Thoracic aorta (tissue), 2 donors: ENCODE measurements around the gene GUCY1A1. TPM values are rescaled to one million over a fixed set of nuclear protein-coding genes. Genes with fewer than 3 reads are reported as not detected.

ENCODE experiments used
- ATAC-seq: fragments of 150-250 bp; one replicate; pipeline ENCODE4 v1.8.0; 2017; ENCODE audit warnings: low read depth; ENCODE audit not compliant: insufficient number of reproducible peaks, low FRiP score
- DNase-seq: peaks from one replicate; pipeline ENCODE4 v3.0.0-alpha.2; 2020; ENCODE audit warnings: low spot score
- H3K27ac ChIP-seq, 2 donors: fragments of 200-600 bp; sonication (generic); 1 replicate in 1 of 2; 2 replicates in 1 of 2; pipeline ENCODE4 v1.5.1; 2016; ENCODE audit warnings: mild to moderate bottlenecking in 2 of 2, moderate library complexity in 2 of 2
- H3K27me3 ChIP-seq: fragments of 200-600 bp; sonication (generic); replicated peaks from 2 replicates; pipeline ENCODE4 v1.6.0; 2016; ENCODE audit warnings: mild to moderate bottlenecking; ENCODE audit not compliant: insufficient read depth
- H3K36me3 ChIP-seq: fragments of 200-600 bp; sonication (generic); one replicate; pipeline ENCODE4 v1.5.1; 2016
- H3K4me1 ChIP-seq, 2 donors: fragments of 200-600 bp; sonication (generic); 1 replicate in 1 of 2; 2 replicates in 1 of 2; pipeline versions ENCODE4 v1.5.1 to v1.6.0; 2016; ENCODE audit warnings: low read depth in 2 of 2, mild to moderate bottlenecking in 1 of 2; ENCODE audit not compliant: control insufficient read depth in 1 of 2
- H3K4me3 ChIP-seq: fragments of 200-600 bp; sonication (generic); 2 replicates; pipeline ENCODE4 v1.5.1; 2016; ENCODE audit warnings: mild to moderate bottlenecking
- H3K9me3 ChIP-seq: fragments of 200-600 bp; sonication (generic); 2 replicates; pipeline ENCODE4 v1.5.1; 2016
- total RNA-seq, 2 donors: library from RNA; depleted of rRNA; stranded (reverse); fragments of >200 nt; gene quantifications; one replicate each; pipeline versions ENCODE4 v1.1.0 to v1.2.3, GENCODE V29; 2016
- TF ChIP-seq, protein P1 (sequence below): fragments of 200-600 bp; sonication (generic); IDR thresholded peaks from one replicate; pipeline ENCODE4 v1.5.1; 2019; ENCODE audit warnings: antibody characterized with exemption

GUCY1A1 gene
- total RNA-seq, 2 donors from 2014 or later, result 110 to 135 TPM

DNA sequence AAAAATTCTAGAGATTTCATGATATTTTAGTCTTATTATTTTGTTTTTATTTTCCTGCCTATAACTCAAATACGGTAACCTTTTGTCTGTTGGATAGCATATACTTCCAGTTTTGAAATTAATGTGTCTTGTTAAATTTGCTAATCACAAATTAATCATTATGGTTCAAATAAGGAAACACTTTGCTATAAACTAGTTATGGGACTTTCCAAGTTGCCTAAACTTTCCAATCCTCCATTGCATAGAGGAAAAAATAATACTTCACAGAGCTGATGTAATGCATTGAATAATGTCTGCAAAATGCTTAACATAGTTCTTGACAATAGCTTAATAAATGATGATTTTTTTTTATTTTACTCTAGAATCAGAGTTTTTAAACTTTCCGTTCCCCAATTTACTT lies 96.9 kb downstream of the GUCY1A1 start:
- no peaks in the 10 kb centered on the region for H3K9me3 ChIP-seq
- no peaks in the 10 kb centered on the region for H3K27me3 ChIP-seq
- no peak for ATAC-seq
- H3K4me1 ChIP-seq, result peaks cover 4 to 13% of the 10 kb centered on the region in 2 donors
- TF ChIP-seq, protein P1, sequence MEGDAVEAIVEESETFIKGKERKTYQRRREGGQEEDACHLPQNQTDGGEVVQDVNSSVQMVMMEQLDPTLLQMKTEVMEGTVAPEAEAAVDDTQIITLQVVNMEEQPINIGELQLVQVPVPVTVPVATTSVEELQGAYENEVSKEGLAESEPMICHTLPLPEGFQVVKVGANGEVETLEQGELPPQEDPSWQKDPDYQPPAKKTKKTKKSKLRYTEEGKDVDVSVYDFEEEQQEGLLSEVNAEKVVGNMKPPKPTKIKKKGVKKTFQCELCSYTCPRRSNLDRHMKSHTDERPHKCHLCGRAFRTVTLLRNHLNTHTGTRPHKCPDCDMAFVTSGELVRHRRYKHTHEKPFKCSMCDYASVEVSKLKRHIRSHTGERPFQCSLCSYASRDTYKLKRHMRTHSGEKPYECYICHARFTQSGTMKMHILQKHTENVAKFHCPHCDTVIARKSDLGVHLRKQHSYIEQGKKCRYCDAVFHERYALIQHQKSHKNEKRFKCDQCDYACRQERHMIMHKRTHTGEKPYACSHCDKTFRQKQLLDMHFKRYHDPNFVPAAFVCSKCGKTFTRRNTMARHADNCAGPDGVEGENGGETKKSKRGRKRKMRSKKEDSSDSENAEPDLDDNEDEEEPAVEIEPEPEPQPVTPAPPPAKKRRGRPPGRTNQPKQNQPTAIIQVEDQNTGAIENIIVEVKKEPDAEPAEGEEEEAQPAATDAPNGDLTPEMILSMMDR, result no peak
- no peak for DNase-seq
- no peak overlapping the region for H3K4me3 ChIP-seq
- H3K27ac ChIP-seq, result no peak overlapping the region
- H3K36me3 ChIP-seq, result no peaks in the 10 kb centered on the region

DNA sequence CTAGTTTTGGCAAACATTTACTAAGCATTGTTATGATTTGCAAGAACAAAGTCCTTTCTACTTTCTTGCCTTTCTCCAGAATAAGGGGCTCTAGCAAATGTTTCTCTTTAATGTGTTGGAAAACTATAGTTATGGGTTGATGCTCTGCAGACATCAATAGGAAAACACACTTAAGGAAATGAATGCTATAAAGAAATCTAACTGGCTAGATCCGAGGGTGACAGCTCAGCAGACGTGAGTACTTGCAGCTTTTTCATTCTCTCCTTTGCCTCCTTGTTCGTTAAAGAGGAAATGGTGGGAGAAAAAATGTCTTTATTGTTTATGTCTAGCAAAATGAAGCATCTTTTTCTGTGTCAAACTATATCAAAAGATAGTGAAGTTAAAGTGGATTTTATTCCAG lies 98.5 kb downstream of the GUCY1A1 start:
- no peak overlapping the region for H3K27ac ChIP-seq
- no peaks in the 10 kb centered on the region for H3K36me3 ChIP-seq
- DNase-seq (no peak), ATAC-seq (no peak)
- no peaks in the 10 kb centered on the region for H3K9me3 ChIP-seq
- H3K27me3 ChIP-seq, result no peaks in the 10 kb centered on the region
- peaks cover 4 to 11% of the 10 kb centered on the region in 2 donors for H3K4me1 ChIP-seq
- TF ChIP-seq, protein P1, result no peak
- H3K4me3 ChIP-seq, result no peak overlapping the region

DNA sequence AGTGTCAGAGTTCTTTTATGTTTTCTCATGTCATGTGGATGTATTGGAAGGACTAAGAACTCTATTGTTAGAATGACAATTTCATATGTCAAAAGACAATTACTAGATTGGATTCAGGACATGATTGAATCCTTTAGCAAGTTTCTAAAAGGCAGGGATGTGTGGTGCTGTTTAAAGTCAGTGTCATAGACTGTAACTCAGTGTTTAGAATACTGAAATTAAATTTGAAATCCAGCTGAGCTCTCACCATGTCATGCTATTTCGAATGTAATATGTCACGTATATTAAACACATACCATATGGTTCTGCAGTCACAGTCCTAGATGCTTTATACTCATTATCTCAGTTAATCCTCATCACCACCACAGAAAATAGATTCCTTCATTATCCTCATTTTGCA lies 100.0 kb downstream of the GUCY1A1 start:
- H3K9me3 ChIP-seq, result no peaks in the 10 kb centered on the region
- TF ChIP-seq, protein P1, result no peak
- DNase-seq (no peak), ATAC-seq (no peak)
- no peak overlapping the region for H3K4me3 ChIP-seq
- H3K4me1 ChIP-seq, result peaks cover 0 to 4% of the 10 kb centered on the region in 2 donors
- H3K27ac ChIP-seq, result no peak overlapping the region
- no peaks in the 10 kb centered on the region for H3K36me3 ChIP-seq
- H3K27me3 ChIP-seq, result no peaks in the 10 kb centered on the region

DNA sequence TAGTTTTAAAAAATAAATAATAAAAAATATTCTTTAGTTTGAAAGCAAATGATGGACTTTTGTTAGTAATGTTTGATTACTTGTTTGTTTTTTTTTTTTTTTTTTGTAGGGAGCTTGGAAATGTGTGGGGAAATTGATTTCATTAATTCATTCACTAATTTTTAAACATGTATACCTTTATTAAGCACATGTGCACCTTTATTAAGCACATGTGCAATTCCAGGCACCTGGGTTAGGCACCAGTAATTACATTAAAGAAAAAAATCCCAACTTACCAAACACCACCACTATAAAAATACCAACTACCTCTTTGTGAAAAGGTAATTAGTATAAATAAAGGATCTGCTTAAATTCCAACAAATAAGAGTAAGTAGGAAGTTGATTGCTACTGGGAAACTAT lies 101.7 kb downstream of the GUCY1A1 start:
- H3K9me3 ChIP-seq, result no peaks in the 10 kb centered on the region
- TF ChIP-seq, protein P1, result no peak
- no peak overlapping the region for H3K27ac ChIP-seq
- no peak overlapping the region for H3K4me3 ChIP-seq
- DNase-seq (no peak), ATAC-seq (no peak)
- H3K4me1 ChIP-seq, result no peaks in the 10 kb centered on the region
- no peaks in the 10 kb centered on the region for H3K27me3 ChIP-seq
- H3K36me3 ChIP-seq, result no peaks in the 10 kb centered on the region

DNA sequence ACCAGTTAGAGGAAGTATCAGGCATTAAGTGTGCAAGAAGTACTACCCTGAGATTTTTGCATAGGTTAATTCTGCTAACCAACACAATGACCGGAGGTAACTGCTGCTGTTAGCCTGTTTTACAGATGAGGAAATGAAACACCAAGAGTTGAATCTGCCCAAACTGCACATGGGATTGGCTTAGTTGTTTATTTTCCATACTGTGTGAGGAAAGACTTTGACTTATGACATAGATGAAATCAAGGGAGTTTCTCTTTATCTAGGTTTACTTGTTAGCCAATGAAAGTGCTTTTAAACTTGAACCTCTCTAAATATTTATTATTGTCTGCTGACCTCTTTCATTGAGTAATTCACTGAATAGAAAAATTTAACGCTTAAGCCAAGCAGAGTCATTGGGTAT lies 102.4 kb downstream of the GUCY1A1 start:
- TF ChIP-seq, protein P1, result no peak
- Histone ChIP-seq H3K4me1 (no peaks in the 10 kb centered on the region), H3K4me3 (no peak overlapping the region), H3K27ac (no peak overlapping the region), H3K9me3 (no peaks in the 10 kb centered on the region), H3K27me3 (no peaks in the 10 kb centered on the region), H3K36me3 (no peaks in the 10 kb centered on the region)
- ATAC-seq (no peak), DNase-seq (no peak)
